Smooth muscle cell (in vitro differentiated cells): ENCODE results near the gene ZNF507. TPM values are rescaled to one million over a fixed set of nuclear protein-coding genes. Genes with fewer than 3 reads are reported as not detected.

ENCODE experiments used
- DNase-seq: peaks from one replicate; lab custom pipeline; 2025; ENCODE audit not compliant: unreplicated experiment; lab: John Stamatoyannopoulos, UW
- H2AFZ ChIP-seq: fragments of 200-600 bp; sonication (generic); 2 replicates; pipeline ENCODE4 v1.6.0; 2016; ENCODE audit warnings: antibody characterized with exemption, low read depth, mild to moderate bottlenecking
- H3F3A ChIP-seq: fragments of 200-600 bp; sonication (generic); 2 replicates; pipeline ENCODE4 v1.6.0; 2017; ENCODE audit warnings: antibody characterized with exemption, low read depth
- H3K27ac ChIP-seq: fragments of 200-600 bp; sonication (generic); 2 replicates; pipeline ENCODE4 v1.5.1; 2016; ENCODE audit warnings: low read depth, mild to moderate bottlenecking
- H3K27me3 ChIP-seq: fragments of 200-600 bp; sonication (generic); 2 replicates; pipeline ENCODE4 v1.6.1; 2016; ENCODE audit warnings: low read depth, mild to moderate bottlenecking
- H3K36me3 ChIP-seq: fragments of 200-600 bp; sonication (generic); 2 replicates; pipeline ENCODE4 v1.5.1; 2016; ENCODE audit warnings: low read depth
- H3K4me1 ChIP-seq: fragments of 200-600 bp; sonication (generic); 2 replicates; pipeline ENCODE4 v1.5.1; 2016; ENCODE audit warnings: low read depth
- H3K4me2 ChIP-seq: fragments of 200-600 bp; sonication (generic); 2 replicates; pipeline ENCODE4 v1.6.0; 2016; ENCODE audit warnings: mild to moderate bottlenecking
- H3K4me3 ChIP-seq: fragments of 200-600 bp; sonication (generic); 2 replicates; pipeline ENCODE4 v1.5.1; 2016; ENCODE audit warnings: mild to moderate bottlenecking
- H3K79me2 ChIP-seq: fragments of 200-600 bp; sonication (generic); 2 replicates; pipeline ENCODE4 v1.6.0; 2016; ENCODE audit warnings: low read depth, mild to moderate bottlenecking
- H3K9ac ChIP-seq: fragments of 200-600 bp; sonication (generic); 2 replicates; pipeline ENCODE4 v1.6.0; 2016; ENCODE audit warnings: low read depth
- H3K9me3 ChIP-seq: fragments of 200-600 bp; sonication (generic); replicated peaks from 2 replicates; pipeline ENCODE4 v1.5.1; 2016; ENCODE audit warnings: low read depth
- H4K20me1 ChIP-seq: fragments of 200-600 bp; sonication (generic); 2 replicates; pipeline ENCODE4 v1.6.0; 2016; ENCODE audit warnings: low read depth
- WGBS: methylation state at CpG from one replicate; pipeline ENCODE4 v1.1.7; 2016; ENCODE audit warnings: low lambda C conversion rate; 5-methylcytosine and 5-hydroxymethylcytosine counted together
- polyA plus RNA-seq: library from polyadenylated mRNA; unstranded; fragments of >200 nt; fragmentation: Nextera tagmentation; extraction: Ambion mirVana; gene quantifications from 2 replicates; pipeline ENCODE4 v1.2.1, GENCODE V29; 2016
- total RNA-seq: library from RNA; depleted of rRNA; stranded (reverse); fragments of >200 nt; gene quantifications from 2 replicates; pipeline ENCODE4 v1.2.3, GENCODE V29; 2014
- TF ChIP-seq, protein P1 (sequence below): fragments of 200-600 bp; sonication (generic); IDR thresholded peaks from 2 replicates; pipeline ENCODE4 v1.5.1; 2017; ENCODE audit warnings: borderline replicate concordance, mild to moderate bottlenecking, antibody characterized with exemption; ENCODE audit not compliant: insufficient read depth, poor library complexity, severe bottlenecking

The ZNF507 gene
- total and polyA plus RNA-seq, 2 experiments from 2014 or later = 4.4 to 8.0 TPM

DNA sequence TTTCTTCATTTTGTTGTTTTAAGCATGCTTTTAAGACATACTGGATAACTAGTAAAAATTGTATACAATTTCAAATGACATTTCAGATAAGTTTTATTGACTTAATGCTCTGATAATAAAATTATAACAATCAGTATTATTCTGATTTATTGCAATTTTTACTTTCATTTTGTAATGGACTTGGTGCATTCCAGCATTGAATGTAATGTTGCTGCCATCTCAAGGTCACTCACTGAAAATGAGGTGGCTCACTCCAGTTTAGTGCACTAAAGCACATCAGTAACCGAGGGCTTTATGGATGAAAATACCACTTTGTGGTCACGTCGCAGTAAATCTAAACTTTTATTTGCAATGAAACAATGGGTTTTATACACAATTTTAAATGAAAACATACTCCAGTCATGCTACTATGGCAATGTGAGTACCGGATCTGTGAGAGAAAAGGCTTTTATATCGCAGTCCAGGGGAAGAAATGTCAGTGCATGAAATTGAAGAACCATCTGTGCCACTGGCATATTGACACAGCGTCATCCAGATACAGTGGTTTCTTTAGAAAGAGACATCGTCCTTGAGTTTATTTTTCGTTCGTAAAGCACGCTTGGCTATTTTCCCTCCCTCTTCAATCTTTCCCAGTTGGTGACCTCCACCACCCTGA lies 20.7 kb upstream of the ZNF507 start:
- no peak overlapping the region for H3K27ac ChIP-seq
- no peak overlapping the region for H3K4me3 ChIP-seq
- WGBS = 87% methylated on average over 10 of the region's 10 CpGs
- H3K4me1 ChIP-seq = no peaks in the 10 kb centered on the region
- no peak overlapping the region for H3K9ac ChIP-seq
- no peaks in the 10 kb centered on the region for H3K36me3 ChIP-seq
- TF ChIP-seq, protein P1, sequence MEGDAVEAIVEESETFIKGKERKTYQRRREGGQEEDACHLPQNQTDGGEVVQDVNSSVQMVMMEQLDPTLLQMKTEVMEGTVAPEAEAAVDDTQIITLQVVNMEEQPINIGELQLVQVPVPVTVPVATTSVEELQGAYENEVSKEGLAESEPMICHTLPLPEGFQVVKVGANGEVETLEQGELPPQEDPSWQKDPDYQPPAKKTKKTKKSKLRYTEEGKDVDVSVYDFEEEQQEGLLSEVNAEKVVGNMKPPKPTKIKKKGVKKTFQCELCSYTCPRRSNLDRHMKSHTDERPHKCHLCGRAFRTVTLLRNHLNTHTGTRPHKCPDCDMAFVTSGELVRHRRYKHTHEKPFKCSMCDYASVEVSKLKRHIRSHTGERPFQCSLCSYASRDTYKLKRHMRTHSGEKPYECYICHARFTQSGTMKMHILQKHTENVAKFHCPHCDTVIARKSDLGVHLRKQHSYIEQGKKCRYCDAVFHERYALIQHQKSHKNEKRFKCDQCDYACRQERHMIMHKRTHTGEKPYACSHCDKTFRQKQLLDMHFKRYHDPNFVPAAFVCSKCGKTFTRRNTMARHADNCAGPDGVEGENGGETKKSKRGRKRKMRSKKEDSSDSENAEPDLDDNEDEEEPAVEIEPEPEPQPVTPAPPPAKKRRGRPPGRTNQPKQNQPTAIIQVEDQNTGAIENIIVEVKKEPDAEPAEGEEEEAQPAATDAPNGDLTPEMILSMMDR = peak; percentile 6
- no peaks in the 10 kb centered on the region for H3F3A ChIP-seq
- H3K27me3 ChIP-seq = no peaks in the 10 kb centered on the region
- H3K9me3 ChIP-seq = no peaks in the 10 kb centered on the region
- no peak overlapping the region for H2AFZ ChIP-seq
- H3K79me2 ChIP-seq = no peaks in the 10 kb centered on the region
- no peaks in the 10 kb centered on the region for H4K20me1 ChIP-seq
- H3K4me2 ChIP-seq = no peak overlapping the region
- DNase-seq = no peak

- 56% methylated on average over 17 of the region's 17 CpGs for WGBS
- no peak for DNase-seq
Measured at GRCh38 chr19:32330213-32330857, 15.1 kb upstream of the ZNF507 start.

GRCh38 chr19:32333227-32333626 lies 12.2 kb upstream of the ZNF507 start:
- Histone ChIP-seq H3K27me3 (peaks cover 10% of the 10 kb centered on the region), H3K36me3 (no peaks in the 10 kb centered on the region), H3K4me1 (no peaks in the 10 kb centered on the region), H3K79me2 (no peaks in the 10 kb centered on the region), H3K4me2 (no peak overlapping the region), H3F3A (no peaks in the 10 kb centered on the region), H2AFZ (no peak overlapping the region), H3K9me3 (no peaks in the 10 kb centered on the region), H3K4me3 (no peak overlapping the region), H4K20me1 (no peaks in the 10 kb centered on the region), H3K27ac (no peak overlapping the region), H3K9ac (no peak overlapping the region)
- no peak for DNase-seq
- TF ChIP-seq, protein P1 = no peak
- 89% methylated on average over 5 of the region's 5 CpGs for WGBS

More at GRCh38 chr19:32330213-32330857, 15.1 kb upstream of the ZNF507 start:
- no peaks in the 10 kb centered on the region for H3F3A ChIP-seq
- TF ChIP-seq, protein P1 = no peak
- no peaks in the 10 kb centered on the region for H3K9me3 ChIP-seq
- no peak overlapping the region for H3K4me2 ChIP-seq
- H3K27ac ChIP-seq = no peak overlapping the region
- H3K4me3 ChIP-seq = no peak overlapping the region
- H4K20me1 ChIP-seq = no peaks in the 10 kb centered on the region
- no peak overlapping the region for H3K9ac ChIP-seq
- H2AFZ ChIP-seq = no peak overlapping the region
- peaks cover 10% of the 10 kb centered on the region for H3K27me3 ChIP-seq
- no peaks in the 10 kb centered on the region for H3K36me3 ChIP-seq
- no peaks in the 10 kb centered on the region for H3K79me2 ChIP-seq
- no peaks in the 10 kb centered on the region for H3K4me1 ChIP-seq
